Nephron (organoid): ENCODE data around the gene DHX16.

ENCODE experiments used
- H3K27ac Mint-ChIP-seq, 3 experiments: 2 replicates each; pipeline ENCODE4 v1.8.0; 2020; ENCODE audit warnings: mixed read lengths in 3 of 3, mild to moderate bottlenecking in 2 of 3, moderate library complexity in 1 of 3
- H3K27me3 Mint-ChIP-seq: 2 replicates; pipeline ENCODE4 v1.8.0; 2021; ENCODE audit warnings: low read depth, mild to moderate bottlenecking, moderate library complexity, mixed read lengths
- H3K36me3 Mint-ChIP-seq: 2 replicates; pipeline ENCODE4 v1.8.0; 2020; ENCODE audit warnings: low read depth, mixed read lengths
- H3K4me1 Mint-ChIP-seq: 2 replicates; pipeline ENCODE4 v1.8.0; 2020; ENCODE audit warnings: mixed read lengths
- H3K4me3 Mint-ChIP-seq, 3 experiments: 2 replicates each; pipeline ENCODE4 v1.8.0; 2020; ENCODE audit warnings: mild to moderate bottlenecking in 3 of 3, mixed read lengths in 3 of 3, moderate library complexity in 2 of 3
- H3K9me3 Mint-ChIP-seq: 2 replicates; pipeline ENCODE4 v1.8.0; 2020; ENCODE audit warnings: mixed read lengths
- TF ChIP-seq, protein P1 (sequence below), 3 experiments: fragments of 200-600 bp; sonication (generic); IDR thresholded peaks; one replicate each; pipeline ENCODE4 v1.5.0; 2021; ENCODE audit warnings: antibody characterized with exemption in 3 of 3; ENCODE audit not compliant: unreplicated experiment in 3 of 3

DHX16 gene

DNA sequence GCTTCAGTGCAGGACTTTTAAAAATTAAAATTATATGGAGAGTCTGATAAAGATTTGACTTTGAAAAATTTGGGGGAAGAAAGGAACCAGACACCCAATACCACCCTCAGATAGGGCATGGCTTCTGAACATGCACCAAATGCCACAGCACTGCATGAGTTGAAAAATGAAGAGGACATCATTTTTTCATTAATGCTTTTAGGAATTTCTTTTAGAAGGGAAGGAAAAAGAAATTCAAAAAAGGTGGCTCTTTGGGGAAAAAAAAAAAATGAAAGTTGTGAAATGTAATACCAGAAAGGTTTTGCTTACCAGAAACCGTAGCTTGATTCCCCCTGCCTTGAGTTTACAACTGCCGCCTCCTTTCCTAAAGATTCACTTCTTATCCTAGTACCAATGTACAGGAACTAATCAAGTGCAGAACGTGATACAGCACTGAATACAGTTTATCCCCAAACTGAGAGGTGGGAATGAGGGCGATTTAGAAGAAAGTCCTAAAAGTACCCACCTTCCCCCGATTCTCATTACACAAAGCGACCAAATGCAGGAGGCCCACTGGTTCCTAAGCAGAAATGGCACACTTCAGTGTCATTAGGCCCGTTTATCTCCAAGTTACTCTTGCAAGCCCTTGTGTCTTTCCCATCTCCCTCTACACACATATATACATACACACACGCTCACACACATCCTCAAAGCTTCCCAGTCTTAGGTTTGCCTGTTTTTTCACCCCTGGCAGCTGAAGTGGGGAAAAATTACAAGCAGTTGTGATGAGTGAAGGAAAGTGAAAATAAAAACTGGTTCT is 58.6 kb downstream of the DHX16 start:
- Mint-ChIP-seq H3K4me1 (peaks cover 53% of the 10 kb centered on the region), H3K27me3 (peaks cover 5% of the 10 kb centered on the region), H3K9me3 (peaks cover 3% of the 10 kb centered on the region), H3K27ac (peak overlapping the region; percentile 100), H3K36me3 (peaks cover 45% of the 10 kb centered on the region), H3K4me3 (peak overlapping the region; percentile 96 to 99 (median 97))
- TF ChIP-seq, protein P1, sequence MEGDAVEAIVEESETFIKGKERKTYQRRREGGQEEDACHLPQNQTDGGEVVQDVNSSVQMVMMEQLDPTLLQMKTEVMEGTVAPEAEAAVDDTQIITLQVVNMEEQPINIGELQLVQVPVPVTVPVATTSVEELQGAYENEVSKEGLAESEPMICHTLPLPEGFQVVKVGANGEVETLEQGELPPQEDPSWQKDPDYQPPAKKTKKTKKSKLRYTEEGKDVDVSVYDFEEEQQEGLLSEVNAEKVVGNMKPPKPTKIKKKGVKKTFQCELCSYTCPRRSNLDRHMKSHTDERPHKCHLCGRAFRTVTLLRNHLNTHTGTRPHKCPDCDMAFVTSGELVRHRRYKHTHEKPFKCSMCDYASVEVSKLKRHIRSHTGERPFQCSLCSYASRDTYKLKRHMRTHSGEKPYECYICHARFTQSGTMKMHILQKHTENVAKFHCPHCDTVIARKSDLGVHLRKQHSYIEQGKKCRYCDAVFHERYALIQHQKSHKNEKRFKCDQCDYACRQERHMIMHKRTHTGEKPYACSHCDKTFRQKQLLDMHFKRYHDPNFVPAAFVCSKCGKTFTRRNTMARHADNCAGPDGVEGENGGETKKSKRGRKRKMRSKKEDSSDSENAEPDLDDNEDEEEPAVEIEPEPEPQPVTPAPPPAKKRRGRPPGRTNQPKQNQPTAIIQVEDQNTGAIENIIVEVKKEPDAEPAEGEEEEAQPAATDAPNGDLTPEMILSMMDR (IDR thresholded peaks at IDR 0.05; ENCODE audit: unreplicated experiment in 3 of 3) = no peak

DNA sequence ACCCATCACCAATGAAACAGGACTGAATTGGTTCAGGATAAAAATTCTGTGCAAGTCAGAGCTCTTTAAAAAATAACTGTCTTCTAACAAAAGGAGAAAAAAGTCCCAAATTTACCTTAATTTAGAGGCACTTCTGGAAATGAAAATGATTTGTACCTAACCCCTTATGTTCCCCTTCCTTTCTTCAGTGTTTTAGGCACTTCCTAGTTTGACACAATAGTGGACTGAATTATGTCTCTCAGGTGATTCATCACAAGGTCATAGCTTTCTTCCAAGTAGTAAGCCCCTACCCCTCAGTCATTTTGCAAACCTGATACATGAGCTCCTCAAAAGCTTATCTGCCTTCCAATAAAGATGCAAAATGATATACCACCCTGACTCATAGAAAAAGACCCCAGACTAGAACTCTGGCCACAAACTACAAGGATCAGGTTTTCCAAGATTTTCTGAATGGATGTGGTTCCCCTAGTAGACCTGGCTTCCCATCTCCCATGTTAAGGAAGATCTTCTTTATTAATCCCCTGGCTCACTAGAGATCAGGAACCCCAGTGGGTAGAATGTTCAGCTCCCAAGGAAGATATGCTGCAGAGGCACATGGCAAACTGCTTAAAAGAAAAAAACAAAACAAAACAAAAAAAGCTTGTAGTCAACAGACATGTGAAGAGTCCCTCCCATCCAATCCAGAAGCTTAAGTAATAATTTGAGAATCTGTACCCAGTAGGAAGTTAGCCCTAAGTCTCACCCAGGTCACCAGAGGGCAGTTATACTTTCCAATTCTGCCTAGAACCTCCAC is 59.4 kb downstream of the DHX16 start:
- Mint-ChIP-seq H3K9me3 (peaks cover 3% of the 10 kb centered on the region), H3K4me1 (peaks cover 55% of the 10 kb centered on the region), H3K36me3 (peaks cover 53% of the 10 kb centered on the region), H3K27ac (peak overlapping the region; percentile 94 to 100 (median 100)), H3K4me3 (peak overlapping the region; percentile 96 to 99 (median 97)), H3K27me3 (peaks cover 5% of the 10 kb centered on the region)
- TF ChIP-seq, protein P1 (IDR thresholded peaks at IDR 0.05; ENCODE audit: unreplicated experiment in 3 of 3) = no peak

DNA sequence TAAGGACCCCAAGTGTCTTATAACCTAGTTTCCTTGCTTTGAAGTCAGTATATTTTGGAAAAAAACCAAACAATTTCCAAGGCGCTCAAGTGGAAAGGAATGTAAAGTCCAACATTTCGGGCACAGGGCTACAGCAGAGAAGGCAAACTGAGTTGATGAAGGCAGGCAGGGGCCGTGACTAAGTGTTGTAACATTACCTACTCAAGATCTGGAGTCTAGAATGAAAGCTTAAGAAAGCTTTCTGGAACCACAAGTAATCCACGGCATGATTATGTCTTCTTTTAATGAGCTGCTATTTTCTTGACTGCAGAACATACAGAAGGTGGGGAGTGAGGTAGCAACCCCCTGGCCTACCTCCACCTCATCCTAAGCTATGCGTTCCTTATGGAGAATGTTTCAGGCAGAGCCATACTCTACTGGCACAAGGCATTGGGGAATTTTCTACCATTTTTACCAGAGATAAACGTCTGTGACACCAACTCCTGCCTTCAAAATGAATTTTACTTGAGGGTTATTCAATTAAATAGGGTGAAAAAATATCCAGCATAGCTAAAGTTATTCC is 60.0 kb downstream of the DHX16 start:
- H3K36me3 Mint-ChIP-seq = peaks cover 57% of the 10 kb centered on the region
- H3K27ac Mint-ChIP-seq = peak overlapping the region; percentile 94 to 100 (median 100)
- H3K4me3 Mint-ChIP-seq = peak overlapping the region; percentile 21 to 55 (median 44)

DNA sequence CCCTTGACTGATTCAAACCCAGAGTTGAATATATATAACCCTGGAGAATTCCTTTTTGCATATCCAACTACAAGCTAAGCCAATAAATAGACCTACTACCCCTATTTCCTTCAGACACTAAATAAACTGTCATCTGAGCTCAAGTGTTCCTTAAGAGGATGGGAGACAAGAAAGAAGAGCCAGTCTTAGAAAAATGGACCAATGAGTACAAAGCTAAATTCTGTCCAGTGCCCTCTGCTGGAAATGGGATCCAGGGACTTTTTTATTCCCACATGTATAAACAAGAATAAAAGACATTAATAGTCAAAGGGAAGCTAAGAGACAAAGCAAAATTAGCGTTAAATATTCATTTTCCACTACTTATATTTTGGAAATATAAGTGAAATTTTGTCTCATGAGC is 60.6 kb downstream of the DHX16 start:
- TF ChIP-seq, protein P1 (IDR thresholded peaks at IDR 0.05; ENCODE audit: unreplicated experiment in 3 of 3) = peak; percentile 26 to 36 (median 32)
- H3K27me3 Mint-ChIP-seq = peaks cover 5% of the 10 kb centered on the region
- peak overlapping the region in 2 of 3 experiments; percentile 2 to 8 for H3K4me3 Mint-ChIP-seq
- H3K27ac Mint-ChIP-seq = peak overlapping the region; percentile 51 to 100 (median 100)
- peaks cover 54% of the 10 kb centered on the region for H3K4me1 Mint-ChIP-seq
- peaks cover 60% of the 10 kb centered on the region for H3K36me3 Mint-ChIP-seq
- H3K9me3 Mint-ChIP-seq = peaks cover 3% of the 10 kb centered on the region

More for the DNA sequence above, 60.0 kb downstream of the DHX16 start:
- peaks cover 54% of the 10 kb centered on the region for H3K4me1 Mint-ChIP-seq
- peaks cover 3% of the 10 kb centered on the region for H3K9me3 Mint-ChIP-seq
- TF ChIP-seq, protein P1 (IDR thresholded peaks at IDR 0.05; ENCODE audit: unreplicated experiment in 3 of 3) = no peak
- peaks cover 5% of the 10 kb centered on the region for H3K27me3 Mint-ChIP-seq

DNA sequence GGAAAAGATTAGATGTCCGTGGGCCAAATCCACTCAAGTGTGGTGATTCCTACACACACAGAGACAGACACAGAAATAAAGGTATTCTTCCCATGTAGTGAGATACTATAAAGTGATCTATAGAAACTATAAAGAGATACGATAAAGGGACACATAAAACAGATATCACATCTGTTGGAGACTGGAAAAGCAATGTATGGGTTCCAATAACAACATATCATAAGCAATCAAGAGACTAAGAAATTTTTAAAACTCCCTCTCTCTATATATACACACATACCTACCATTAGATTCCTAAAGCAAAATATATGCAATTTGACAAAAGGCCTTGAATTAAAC is 61.0 kb downstream of the DHX16 start:
- TF ChIP-seq, protein P1 (IDR thresholded peaks at IDR 0.05; ENCODE audit: unreplicated experiment in 3 of 3) = no peak
- peaks cover under 1% of the 10 kb centered on the region for H3K27me3 Mint-ChIP-seq
- H3K4me3 Mint-ChIP-seq = peak overlapping the region; percentile 2 to 24 (median 20)
- peak overlapping the region; percentile 51 to 100 (median 100) for H3K27ac Mint-ChIP-seq
- H3K36me3 Mint-ChIP-seq = peaks cover 58% of the 10 kb centered on the region
- H3K4me1 Mint-ChIP-seq = peaks cover 54% of the 10 kb centered on the region
- H3K9me3 Mint-ChIP-seq = no peaks in the 10 kb centered on the region
